Stimulated activated CD4-positive, alpha-beta T cell treated with anti-CD3 and anti-CD28 coated beads, TNF-alpha, amount 100 ng/mL, for 24 hours (primary cell): ENCODE results near the gene GSTP1.
A peak's percentile ranks its signal among the peaks of the same experiment; 100 is the strongest.
"Not testable (repeated sequence)": the region's sequence is repeated elsewhere in the genome, so short reads cannot be mapped to it uniquely, and the experiment has no call there.

ENCODE experiments used
- DNase-seq, 3 experiments: peaks; one replicate each; pipeline ENCODE4 v3.0.0-alpha.2; 2020; ENCODE audit warnings: low read depth in 3 of 3

GSTP1 gene

GRCh38 chr11:67563705-67564114 is 19.9 kb upstream of the GSTP1 start:
- DNase-seq, result not testable (repeated sequence)

- no peak for DNase-seq
Measured at GRCh38 chr11:67564230-67564629, 19.4 kb upstream of the GSTP1 start.

GRCh38 chr11:67571443-67571842 is 12.2 kb upstream of the GSTP1 start:
- DNase-seq, result no peak

- DNase-seq, result no peak
Measured at GRCh38 chr11:67572305-67572704, 11.3 kb upstream of the GSTP1 start.

- DNase-seq, result peak in 1 of 3 experiments; percentile 27
Measured at GRCh38 chr11:67572747-67573419, 10.7 kb upstream of the GSTP1 start.

- DNase-seq, result no peak
Measured at GRCh38 chr11:67574938-67575337, 8.7 kb upstream of the GSTP1 start.

GRCh38 chr11:67576735-67577475 is 6.7 kb upstream of the GSTP1 start:
- no peak for DNase-seq

GRCh38 chr11:67577951-67578350 is 5.7 kb upstream of the GSTP1 start:
- DNase-seq, result no peak

GRCh38 chr11:67581469-67581868 is 2.1 kb upstream of the GSTP1 start:
- DNase-seq, result no peak

- DNase-seq, result no peak
Measured at GRCh38 chr11:67582011-67582410, 1.6 kb upstream of the GSTP1 start.

- DNase-seq, result peak in 1 of 3 experiments; percentile 38
Measured at GRCh38 chr11:67584205-67584880, 731 bp downstream of the GSTP1 start.

- DNase-seq, result no peak
Measured at GRCh38 chr11:67584881-67585873, 1.6 kb downstream of the GSTP1 start.

GRCh38 chr11:67585911-67586310 is 2.3 kb downstream of the GSTP1 start:
- DNase-seq, result no peak

- no peak for DNase-seq
Measured at GRCh38 chr11:67586568-67587250, 3.1 kb downstream of the GSTP1 start.

- no peak for DNase-seq
Measured at GRCh38 chr11:67588136-67588503, 4.5 kb downstream of the GSTP1 start.

GRCh38 chr11:67588899-67589415 is 5.3 kb downstream of the GSTP1 start:
- DNase-seq, result not testable (repeated sequence)

GRCh38 chr11:67592880-67593564 is 9.4 kb downstream of the GSTP1 start:
- DNase-seq, result no peak

GRCh38 chr11:67593565-67593905 is 9.9 kb downstream of the GSTP1 start:
- DNase-seq, result no peak

- no peak for DNase-seq
Measured at GRCh38 chr11:67594480-67594879, 10.9 kb downstream of the GSTP1 start.

- no peak for DNase-seq
Measured at GRCh38 chr11:67596753-67597300, 13.2 kb downstream of the GSTP1 start.
